ENCODE results near the gene GPR156.
"Not testable (repeated sequence)": the region's sequence is repeated elsewhere in the genome, so short reads cannot be mapped to it uniquely, and the experiment has no call there.

GPR156 gene

GRCh38 chr3:120272286-120272685 is 12.7 kb downstream of the GPR156 start:
- no peak for DNase-seq

- no peak for DNase-seq
Measured at GRCh38 chr3:120265989-120266388, 19.0 kb downstream of the GPR156 start.

- no peak for DNase-seq
Measured at GRCh38 chr3:120264963-120265362, 20.1 kb downstream of the GPR156 start.

GRCh38 chr3:120263792-120264191 is 21.2 kb downstream of the GPR156 start:
- DNase-seq: no peak

- DNase-seq: no peak
Measured at GRCh38 chr3:120258009-120258408, 27.0 kb downstream of the GPR156 start.

- DNase-seq: no peak
Measured at GRCh38 chr3:120245386-120245785, 39.6 kb downstream of the GPR156 start.

- DNase-seq: no peak
Measured at GRCh38 chr3:120244834-120245225, 40.2 kb downstream of the GPR156 start.

- no peak for DNase-seq
Measured at GRCh38 chr3:120239644-120240043, 45.4 kb downstream of the GPR156 start.

GRCh38 chr3:120227710-120228347 is 57.2 kb downstream of the GPR156 start:
- DNase-seq: no peak

- no peak for DNase-seq
Measured at GRCh38 chr3:120224237-120224636, 60.8 kb downstream of the GPR156 start.

GRCh38 chr3:120218981-120219380 is 66.0 kb downstream of the GPR156 start:
- no peak for DNase-seq

GRCh38 chr3:120216633-120217032 is 68.4 kb downstream of the GPR156 start:
- DNase-seq: not testable (repeated sequence)

- DNase-seq: no peak
Measured at GRCh38 chr3:120214176-120214575, 70.8 kb downstream of the GPR156 start.

- no peak for DNase-seq
Measured at GRCh38 chr3:120212505-120212904, 72.5 kb downstream of the GPR156 start.

- no peak for DNase-seq
Measured at GRCh38 chr3:120209425-120209824, 75.6 kb downstream of the GPR156 start.

GRCh38 chr3:120204338-120204737 is 80.7 kb downstream of the GPR156 start:
- DNase-seq: no peak

- no peak for DNase-seq
Measured at GRCh38 chr3:120203621-120204020, 81.4 kb downstream of the GPR156 start.

- no peak for DNase-seq
Measured at GRCh38 chr3:120203016-120203415, 82.0 kb downstream of the GPR156 start.

GRCh38 chr3:120202363-120202762 is 82.7 kb downstream of the GPR156 start:
- no peak for DNase-seq

GRCh38 chr3:120200493-120201235 is 84.4 kb downstream of the GPR156 start:
- no peak for DNase-seq

- DNase-seq: no peak
Measured at GRCh38 chr3:120198305-120198878, 86.6 kb downstream of the GPR156 start.

GRCh38 chr3:120196812-120197211 is 88.2 kb downstream of the GPR156 start:
- DNase-seq: no peak

- no peak for DNase-seq
Measured at GRCh38 chr3:120196333-120196732, 88.7 kb downstream of the GPR156 start.

GRCh38 chr3:120193554-120193953 is 91.5 kb downstream of the GPR156 start:
- DNase-seq: no peak
